Right cardiac atrium (tissue), 5 donors: ENCODE measurements around the gene PREX1. TPM values are rescaled to one million over a fixed set of nuclear protein-coding genes. Genes with fewer than 3 reads are reported as not detected.
A peak's percentile ranks its signal among the peaks of the same experiment; 100 is the strongest.

Experiments
- ATAC-seq, 2 donors: fragments of 200-7000 bp; cut with Tn5 transposase; one replicate each; pipeline versions ENCODE4 v1.8.0 to v1.9.1; 2020; ENCODE audit warnings: moderate library complexity in 2 of 2, mild to moderate bottlenecking in 1 of 2
- DNase-seq, 3 donors: peaks; one replicate each; pipeline ENCODE4 v3.0.0-alpha.2; 2020
- H3K27ac ChIP-seq: one replicate; pipeline ENCODE4 v1.5.1; 2013; ENCODE audit warnings: mild to moderate bottlenecking, low read length, control low read depth, moderate library complexity
- H3K27me3 ChIP-seq: one replicate; pipeline ENCODE4 v1.6.1; 2013; ENCODE audit not compliant: control insufficient read depth, insufficient read depth
- H3K4me1 ChIP-seq: one replicate; pipeline ENCODE4 v1.6.1; 2013; ENCODE audit warnings: low read length; ENCODE audit not compliant: control insufficient read depth, insufficient read depth
- H3K4me3 ChIP-seq: one replicate; pipeline ENCODE4 v1.5.1; 2013; ENCODE audit warnings: low read length, control low read depth
- H3K9me3 ChIP-seq: one replicate; pipeline ENCODE4 v1.6.1; 2013; ENCODE audit warnings: low read length; ENCODE audit not compliant: control insufficient read depth
- WGBS: extraction: QIAGEN DNeasy Blood & Tissue Kit; methylation state at CpG from one replicate; pipeline ENCODE4 v1.1.7; 2013; 5-methylcytosine and 5-hydroxymethylcytosine counted together
- intact Hi-C, 4 donors: fragments of 100-400 bp; cut with DNase I; formaldehyde crosslinking; loops; one replicate each; pipeline versions ENCODE4 v1.11.0 to v1.14.0; 2022 to 2023
- polyA plus RNA-seq: library from polyadenylated mRNA; stranded (reverse); fragments of 200-250 nt; gene quantifications from one replicate; pipeline ENCODE4 v1.2.3, GENCODE V29; 2013
- total RNA-seq, 4 donors: library from RNA; stranded (reverse); fragmentation: NEBNext Ultra II Directional; extraction: Animal tissue kit (Norgen Biotek cat#: 25700); gene quantifications; one replicate each; pipeline ENCODE4 v1.2.1, GENCODE V29; 2021
- donor health status: healthy with polysubstance abuse.
- donor health status: DM: no; HTN: yes; CAD: no.
- donor health status: DM: no; HTN: no; CAD: no.
- donor health status: DM: no; HTN: yes; CAD: no; lungs with severe emphysema.
- donor health status: DM: yes; HTN: yes; CAD: no.

PREX1 gene
- total and polyA plus RNA-seq, 5 donors, result 9.0 to 16.2 (median 13.9) TPM

DNA sequence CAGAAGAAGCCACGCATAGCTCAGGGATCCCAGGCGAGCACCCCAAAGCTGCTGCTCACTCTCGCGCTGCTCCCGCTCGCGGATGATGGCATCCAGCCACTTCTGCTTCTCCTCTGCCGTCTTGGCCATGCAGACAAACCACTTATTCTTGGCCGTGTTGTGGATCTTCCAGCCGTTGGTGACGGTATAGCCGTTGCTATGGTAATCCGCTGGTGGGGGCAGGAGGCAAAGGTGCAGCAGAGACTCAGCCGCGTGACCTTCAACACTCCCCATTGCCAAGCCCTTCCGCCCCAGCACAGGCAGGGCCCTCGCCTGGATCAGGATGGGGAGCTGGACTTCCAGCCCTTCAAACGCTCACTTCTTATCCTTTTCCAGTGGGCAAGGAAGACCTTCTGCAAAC, 136.9 kb downstream of the PREX1 start:
- DNase-seq (no peak), ATAC-seq (no peak)
- no peak overlapping the region for H3K27ac ChIP-seq
- H3K27me3 ChIP-seq, result no peaks in the 10 kb centered on the region
- no peaks in the 10 kb centered on the region for H3K9me3 ChIP-seq
- WGBS, result 76% methylated on average over 18 of the region's 18 CpGs
- H3K4me3 ChIP-seq, result no peak overlapping the region
- intact Hi-C loops, result no loop called here
- H3K4me1 ChIP-seq, result peaks cover 11% of the 10 kb centered on the region

DNA sequence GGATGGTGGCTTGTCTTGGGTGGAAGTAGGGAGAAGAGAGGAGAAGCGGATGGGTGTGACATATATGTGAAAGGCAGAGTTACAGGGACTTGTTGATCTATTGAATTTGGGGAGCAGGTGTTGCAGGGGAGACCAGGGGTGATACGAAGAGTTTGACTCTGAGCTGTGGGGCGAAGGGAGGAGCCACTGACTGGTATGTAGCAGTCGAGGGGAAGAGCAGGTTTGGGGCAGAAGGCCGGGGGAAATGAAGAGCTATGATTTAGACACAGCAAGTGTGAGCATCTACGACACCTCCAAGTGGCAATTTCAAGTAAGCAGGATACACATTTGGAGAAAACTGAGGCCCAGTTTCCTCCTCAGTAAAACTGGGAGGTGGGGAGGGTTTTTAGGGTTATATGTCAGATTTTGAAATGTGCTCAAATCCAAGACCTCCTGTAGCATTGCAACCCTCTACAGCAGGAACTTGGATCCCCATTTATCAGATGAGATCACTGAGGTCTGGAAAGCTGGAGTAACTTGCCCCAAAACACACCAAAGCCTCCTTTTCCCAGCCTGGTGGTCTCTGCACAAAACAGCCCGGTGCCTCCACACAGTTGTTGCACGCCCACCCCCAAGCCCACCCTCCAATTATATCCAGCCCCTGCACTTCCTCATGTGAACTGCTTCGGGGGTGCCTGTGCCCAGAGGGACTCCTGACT, 137.8 kb downstream of the PREX1 start:
- no peaks in the 10 kb centered on the region for H3K9me3 ChIP-seq
- H3K27me3 ChIP-seq, result no peaks in the 10 kb centered on the region
- no peak overlapping the region for H3K27ac ChIP-seq
- H3K4me3 ChIP-seq, result no peak overlapping the region
- peaks cover 11% of the 10 kb centered on the region for H3K4me1 ChIP-seq
- intact Hi-C loops, result loop anchor here in 1 of 4 donors (10.0 kb wide), 1 partner anchor 125 kb away; no protein-coding TSS in a partner anchor
- ATAC-seq (no peak), DNase-seq (no peak)
- 95% methylated on average over 9 of the region's 9 CpGs for WGBS

DNA sequence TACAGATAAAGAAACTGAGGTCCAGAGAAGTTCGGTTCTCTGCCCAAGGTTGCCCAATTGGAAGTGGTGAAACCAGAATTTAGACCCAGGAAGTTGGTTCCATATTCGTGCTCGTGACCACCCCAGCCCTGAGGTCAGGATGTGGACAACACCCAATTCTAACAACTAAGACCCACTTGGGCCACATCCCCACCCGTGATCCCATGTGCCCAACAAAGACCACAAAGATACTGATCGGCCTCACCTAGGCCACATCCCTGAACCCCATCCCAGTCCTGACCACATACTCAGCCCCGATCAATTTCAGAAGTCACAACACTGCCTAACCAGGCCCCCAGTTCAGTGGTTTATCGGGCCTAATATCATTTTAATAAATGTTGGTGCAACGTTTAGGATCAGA, 138.4 kb downstream of the PREX1 start:
- Histone ChIP-seq H3K9me3 (no peaks in the 10 kb centered on the region), H3K4me1 (peaks cover 15% of the 10 kb centered on the region), H3K4me3 (no peak overlapping the region), H3K27ac (no peak overlapping the region), H3K27me3 (no peaks in the 10 kb centered on the region)
- no peak for ATAC-seq
- intact Hi-C loops, result loop anchor here in 1 of 4 donors (10.0 kb wide), 1 partner anchor 125 kb away; no protein-coding TSS in a partner anchor
- WGBS, result 79% methylated on average over 8 of the region's 8 CpGs
- no peak for DNase-seq

DNA sequence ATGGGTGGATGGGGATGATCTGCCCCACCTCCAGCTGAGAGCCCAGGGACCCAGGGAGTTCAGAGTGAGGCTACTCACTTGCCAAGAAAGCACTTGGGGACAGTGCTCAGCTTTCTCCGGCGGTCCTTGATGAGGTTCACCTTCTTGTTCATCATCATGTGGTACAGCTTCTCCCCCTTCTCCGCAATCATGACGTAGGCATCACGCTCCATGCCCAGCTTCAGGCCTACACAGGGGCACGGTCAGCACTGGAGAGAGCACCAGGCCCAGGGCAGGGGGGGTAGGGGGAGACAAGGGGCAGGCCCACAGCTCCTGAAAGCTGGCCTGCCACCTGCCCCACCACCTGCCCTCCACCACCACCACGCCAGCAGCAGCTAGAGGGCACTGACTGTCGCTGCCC, 139.2 kb downstream of the PREX1 start:
- ATAC-seq, result no peak
- H3K4me1 ChIP-seq, result peaks cover 21% of the 10 kb centered on the region

DNA sequence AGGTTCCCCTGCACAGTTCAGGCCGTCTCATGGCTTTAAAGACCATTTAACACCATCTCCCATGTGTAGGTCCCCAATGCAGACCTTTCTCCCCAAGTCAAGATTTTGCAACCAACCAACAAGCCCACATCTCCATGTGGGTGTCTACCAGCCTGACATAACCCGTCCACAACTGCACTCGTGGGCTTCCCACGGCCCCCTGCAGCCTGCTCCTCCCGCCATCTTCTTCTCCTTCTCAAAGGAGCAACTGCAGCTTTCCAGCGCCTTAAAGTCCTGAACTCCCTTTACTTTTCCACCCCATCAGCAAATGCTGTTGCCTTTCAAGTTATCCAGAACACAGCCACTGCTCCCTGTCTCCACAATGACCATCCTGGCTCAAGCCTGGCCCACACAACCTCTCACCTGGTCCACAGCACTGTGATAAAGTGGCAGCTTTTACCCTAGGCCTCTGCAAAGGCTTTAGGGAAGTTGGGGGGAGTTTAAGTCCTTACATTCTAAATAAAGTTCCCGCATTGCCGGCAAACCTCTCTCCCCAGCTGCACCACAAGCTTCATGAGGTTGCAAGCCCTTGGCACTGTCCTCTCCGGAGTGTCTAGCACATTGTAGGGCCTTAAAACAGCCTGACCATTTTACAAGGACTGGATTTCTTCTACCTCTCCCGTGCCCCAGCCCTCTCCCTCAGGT, 140.5 kb downstream of the PREX1 start:
- ATAC-seq, result no peak
- no peak overlapping the region for H3K4me3 ChIP-seq
- intact Hi-C loops, result loop anchor here in 1 of 4 donors (10.0 kb wide), 1 partner anchor 128 kb away; no protein-coding TSS in a partner anchor
- no peaks in the 10 kb centered on the region for H3K9me3 ChIP-seq
- no peak for DNase-seq
- H3K27ac ChIP-seq, result no peak overlapping the region
- WGBS, result 91% methylated on average over 10 of the region's 10 CpGs
- H3K4me1 ChIP-seq, result peaks cover 28% of the 10 kb centered on the region
- H3K27me3 ChIP-seq, result no peaks in the 10 kb centered on the region

More for the DNA sequence above, 139.2 kb downstream of the PREX1 start:
- 96% methylated on average over 8 of the region's 8 CpGs for WGBS
- no peak for DNase-seq
- no peaks in the 10 kb centered on the region for H3K9me3 ChIP-seq
- no peak overlapping the region for H3K27ac ChIP-seq
- intact Hi-C loops, result loop anchor here in 1 of 4 donors (10.0 kb wide), 1 partner anchor 126 kb away; no protein-coding TSS in a partner anchor
- H3K4me3 ChIP-seq, result no peak overlapping the region
- no peaks in the 10 kb centered on the region for H3K27me3 ChIP-seq

DNA sequence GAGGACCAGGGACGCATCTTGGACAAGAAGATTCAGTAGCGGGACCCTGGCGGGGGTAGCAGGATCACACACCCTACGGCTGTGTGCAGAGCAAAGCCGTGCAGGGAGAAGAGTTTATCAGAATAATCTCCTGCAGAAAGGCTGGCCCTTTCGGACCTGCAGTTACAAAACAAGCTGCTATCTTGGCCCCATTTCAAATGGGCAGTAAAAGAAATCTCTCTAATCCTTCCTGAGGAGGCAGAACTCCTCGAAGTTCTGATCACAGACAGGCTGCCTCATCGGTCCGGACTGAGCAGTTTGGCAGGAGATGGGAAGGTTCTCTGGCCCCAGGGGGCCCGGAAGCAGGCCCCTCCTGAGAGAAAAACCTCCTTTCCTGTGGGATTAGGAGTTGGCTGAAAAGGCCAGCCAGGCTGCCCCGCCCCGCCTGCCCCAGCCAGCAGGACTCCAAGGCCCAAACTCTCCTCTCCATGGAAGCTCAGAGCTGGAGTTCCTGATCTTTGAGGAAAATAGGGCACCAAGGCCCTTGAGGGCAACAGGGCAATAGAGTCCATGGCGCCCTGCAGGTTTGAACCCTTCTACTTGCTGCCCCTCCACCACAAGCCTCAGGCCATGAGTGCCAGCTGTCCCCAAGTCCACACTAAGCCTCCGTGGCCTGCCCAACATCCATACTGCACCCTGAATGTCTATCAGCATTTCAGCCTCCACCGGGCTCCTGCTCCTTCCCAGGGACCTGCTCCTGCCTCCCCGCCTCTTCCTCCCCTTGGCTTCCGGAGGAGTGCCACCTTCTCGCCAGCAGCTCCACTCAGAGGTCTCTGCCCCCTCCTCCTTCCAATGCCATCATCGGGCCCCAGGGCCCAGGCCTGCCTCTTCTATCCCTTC, 141.3 kb downstream of the PREX1 start:
- DNase-seq, result peak; percentile 64 to 85 (median 81)
- 56% methylated on average over 19 of the region's 19 CpGs for WGBS
- no peaks in the 10 kb centered on the region for H3K9me3 ChIP-seq
- intact Hi-C loops, result loop anchor here in 1 of 4 donors (10.0 kb wide), 1 partner anchor 128 kb away; no protein-coding TSS in a partner anchor
- H3K27me3 ChIP-seq, result no peaks in the 10 kb centered on the region
- H3K27ac ChIP-seq, result no peak overlapping the region
- no peak overlapping the region for H3K4me3 ChIP-seq
- ATAC-seq, result peak; percentile 49 to 75
- peaks cover 32% of the 10 kb centered on the region for H3K4me1 ChIP-seq

DNA sequence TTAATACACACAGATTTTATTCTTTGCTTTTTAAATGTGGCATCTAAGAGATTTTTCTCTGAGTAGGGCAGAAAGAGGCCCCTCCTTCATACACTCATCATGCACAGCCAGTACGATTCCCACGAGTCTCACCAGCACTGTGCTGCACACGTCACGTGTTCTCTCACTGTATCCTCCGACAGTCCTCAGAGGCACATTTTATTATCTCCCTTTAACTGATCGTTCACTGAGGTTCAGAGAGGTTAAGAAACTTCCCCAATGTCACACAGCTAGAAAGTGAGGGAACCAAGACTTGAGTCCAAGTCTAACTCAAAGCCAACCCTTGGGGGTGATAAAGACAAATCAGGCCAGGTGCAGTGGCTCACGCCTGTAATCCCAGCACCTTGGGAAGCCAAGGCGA, 142.5 kb downstream of the PREX1 start:
- intact Hi-C loops, result loop anchor here in 1 of 4 donors (10.0 kb wide), 1 partner anchor 130 kb away; no protein-coding TSS in a partner anchor
- ATAC-seq (no peak), DNase-seq (no peak)
- Histone ChIP-seq H3K4me3 (no peak overlapping the region), H3K4me1 (peaks cover 32% of the 10 kb centered on the region), H3K9me3 (no peaks in the 10 kb centered on the region), H3K27me3 (no peaks in the 10 kb centered on the region), H3K27ac (no peak overlapping the region)
- WGBS, result 79% methylated on average over 8 of the region's 8 CpGs

DNA sequence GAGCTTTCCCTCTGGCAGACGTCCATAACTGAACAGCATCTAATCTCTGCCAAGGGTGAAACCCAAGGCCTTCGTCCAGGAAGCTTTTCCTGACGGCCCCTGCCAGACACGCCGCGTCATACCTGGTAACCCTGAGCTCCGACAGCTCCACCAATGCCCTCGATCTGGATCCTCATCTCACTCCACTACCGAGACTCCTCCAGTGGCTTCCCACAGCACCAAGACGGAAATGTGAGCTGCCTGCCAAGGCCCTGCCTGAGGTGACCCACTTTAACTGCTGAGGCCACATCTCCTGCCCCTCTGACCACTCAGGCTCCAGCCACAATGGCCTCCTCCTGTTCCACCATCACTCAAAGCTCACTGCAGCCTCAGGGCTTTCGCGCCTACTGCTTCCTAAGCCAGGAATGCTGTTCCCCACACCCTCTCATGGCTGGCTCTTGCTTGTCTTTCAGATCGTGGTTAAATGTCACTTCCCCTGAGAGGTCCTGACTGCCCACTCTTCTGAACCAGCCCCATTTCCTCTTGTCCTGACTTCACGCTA, 143.2 kb downstream of the PREX1 start:
- Histone ChIP-seq H3K9me3 (no peaks in the 10 kb centered on the region), H3K4me1 (peaks cover 32% of the 10 kb centered on the region), H3K27me3 (no peaks in the 10 kb centered on the region), H3K27ac (no peak overlapping the region), H3K4me3 (no peak overlapping the region)
- WGBS, result 59% methylated on average over 14 of the region's 14 CpGs
- no peak for ATAC-seq
- intact Hi-C loops, result loop anchor here in 1 of 4 donors (10.0 kb wide), 1 partner anchor 130 kb away; no protein-coding TSS in a partner anchor
- DNase-seq, result no peak

DNA sequence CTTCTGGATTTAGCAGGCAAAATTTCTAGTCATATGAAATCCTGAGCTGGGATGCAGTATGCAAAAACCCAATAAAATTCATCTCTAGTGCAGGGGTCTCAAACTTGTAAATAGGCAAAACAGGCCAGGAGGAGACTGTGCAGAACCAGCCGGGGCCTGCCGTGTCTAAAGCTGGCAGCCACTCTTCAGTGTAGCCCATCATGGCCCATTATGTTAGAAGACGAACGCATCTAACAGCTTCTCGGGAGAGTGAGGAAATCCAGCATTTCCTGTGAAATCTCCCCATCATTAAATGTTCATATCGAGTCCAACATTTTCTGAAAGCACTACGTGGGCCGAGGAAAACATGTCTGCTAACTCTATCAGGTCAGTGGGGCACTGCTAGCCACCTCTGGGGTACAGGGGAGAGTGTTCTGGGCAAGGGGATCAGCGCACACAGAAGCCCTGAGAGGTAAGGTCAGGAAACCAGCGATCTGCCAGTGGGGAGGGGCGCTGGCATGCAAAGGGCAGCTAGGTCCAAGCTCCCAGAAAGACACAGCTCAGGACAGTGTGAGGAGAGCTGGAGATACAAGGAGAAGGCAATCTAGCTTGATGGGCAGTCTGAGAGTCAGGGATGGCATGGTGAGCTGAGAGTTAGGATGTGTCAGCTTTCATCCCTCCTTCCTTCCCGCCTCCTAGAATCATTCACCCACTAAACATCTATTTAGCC, 144.2 kb downstream of the PREX1 start:
- Histone ChIP-seq H3K4me3 (no peak overlapping the region), H3K9me3 (no peaks in the 10 kb centered on the region), H3K4me1 (peaks cover 32% of the 10 kb centered on the region), H3K27me3 (no peaks in the 10 kb centered on the region), H3K27ac (no peak overlapping the region)
- 51% methylated on average over 12 of the region's 12 CpGs for WGBS
- ATAC-seq (no peak), DNase-seq (no peak)
- intact Hi-C loops, result loop anchor here in 1 of 4 donors (10.0 kb wide), 1 partner anchor 131 kb away; no protein-coding TSS in a partner anchor
